Endothelial cell (in vitro differentiated cells): Measurements from ENCODE around the gene IFT122. TPM values are rescaled to one million over a fixed set of nuclear protein-coding genes. Genes with fewer than 3 reads are reported as not detected.
"Not testable (repeated sequence)": the region's sequence is repeated elsewhere in the genome, so short reads cannot be mapped to it uniquely, and the experiment has no call there.

Experiments
- DNase-seq: peaks from one replicate; pipeline ENCODE4 v3.0.0; 2021; ENCODE audit warnings: low spot score
- H3K27ac Mint-ChIP-seq: one replicate; pipeline ENCODE4 v1.8.0; 2021; ENCODE audit warnings: mixed read lengths, inconsistent platforms; ENCODE audit not compliant: unreplicated experiment
- H3K27me3 Mint-ChIP-seq: one replicate; pipeline ENCODE4 v1.8.0; 2021; ENCODE audit warnings: mild to moderate bottlenecking, moderate library complexity, mixed read lengths, inconsistent platforms; ENCODE audit not compliant: unreplicated experiment
- H3K36me3 Mint-ChIP-seq: one replicate; pipeline ENCODE4 v1.8.0; 2021; ENCODE audit warnings: mild to moderate bottlenecking, low read depth, mixed read lengths, inconsistent platforms; ENCODE audit not compliant: unreplicated experiment
- H3K4me1 Mint-ChIP-seq: one replicate; pipeline ENCODE4 v1.8.0; 2021; ENCODE audit warnings: mild to moderate bottlenecking, mixed read lengths, inconsistent platforms; ENCODE audit not compliant: unreplicated experiment
- H3K4me3 Mint-ChIP-seq: one replicate; pipeline ENCODE4 v1.8.0; 2021; ENCODE audit warnings: mild to moderate bottlenecking, mixed read lengths, inconsistent platforms; ENCODE audit not compliant: unreplicated experiment
- H3K9me3 Mint-ChIP-seq: one replicate; pipeline ENCODE4 v1.8.0; 2021; ENCODE audit warnings: mixed read lengths, inconsistent platforms; ENCODE audit not compliant: unreplicated experiment
- total RNA-seq: library from RNA; stranded (reverse); fragmentation: NEBNext Ultra II Directional; extraction: Animal tissue kit (Norgen Biotek cat#: 25700); gene quantifications from one replicate; pipeline ENCODE4 v1.2.1, GENCODE V29; 2021; ENCODE audit not compliant: unreplicated experiment
- TF ChIP-seq, protein P1 (sequence below): fragments of 200-600 bp; sonication (generic); IDR thresholded peaks from one replicate; pipeline ENCODE4 v1.5.0; 2021; ENCODE audit warnings: antibody characterized with exemption; ENCODE audit not compliant: unreplicated experiment

IFT122 gene
- total RNA-seq, 1 donor from 2014 or later, result 25.1 TPM

DNA sequence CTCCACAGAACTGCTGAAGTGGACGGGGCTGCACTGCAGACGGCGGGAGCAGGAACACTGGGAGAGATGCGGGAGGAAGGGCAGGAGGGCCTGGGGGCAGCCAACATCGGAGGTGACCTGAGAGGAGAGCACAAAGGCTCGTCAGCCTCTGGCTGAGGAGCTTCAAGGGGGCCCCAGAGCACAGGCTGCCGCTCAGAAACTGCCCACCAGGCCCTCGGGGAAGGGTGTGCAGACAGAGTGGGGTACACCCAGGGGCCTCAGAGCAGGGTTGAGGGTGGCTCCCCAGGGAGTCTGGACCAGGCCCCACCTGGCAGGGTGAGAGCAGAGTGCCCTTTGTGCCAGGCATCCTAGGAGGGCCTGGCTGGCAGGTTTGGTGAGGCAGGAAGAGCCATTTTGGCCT, 73.7 kb downstream of the IFT122 start:
- H3K9me3 Mint-ChIP-seq, result no peaks in the 10 kb centered on the region
- TF ChIP-seq, protein P1, sequence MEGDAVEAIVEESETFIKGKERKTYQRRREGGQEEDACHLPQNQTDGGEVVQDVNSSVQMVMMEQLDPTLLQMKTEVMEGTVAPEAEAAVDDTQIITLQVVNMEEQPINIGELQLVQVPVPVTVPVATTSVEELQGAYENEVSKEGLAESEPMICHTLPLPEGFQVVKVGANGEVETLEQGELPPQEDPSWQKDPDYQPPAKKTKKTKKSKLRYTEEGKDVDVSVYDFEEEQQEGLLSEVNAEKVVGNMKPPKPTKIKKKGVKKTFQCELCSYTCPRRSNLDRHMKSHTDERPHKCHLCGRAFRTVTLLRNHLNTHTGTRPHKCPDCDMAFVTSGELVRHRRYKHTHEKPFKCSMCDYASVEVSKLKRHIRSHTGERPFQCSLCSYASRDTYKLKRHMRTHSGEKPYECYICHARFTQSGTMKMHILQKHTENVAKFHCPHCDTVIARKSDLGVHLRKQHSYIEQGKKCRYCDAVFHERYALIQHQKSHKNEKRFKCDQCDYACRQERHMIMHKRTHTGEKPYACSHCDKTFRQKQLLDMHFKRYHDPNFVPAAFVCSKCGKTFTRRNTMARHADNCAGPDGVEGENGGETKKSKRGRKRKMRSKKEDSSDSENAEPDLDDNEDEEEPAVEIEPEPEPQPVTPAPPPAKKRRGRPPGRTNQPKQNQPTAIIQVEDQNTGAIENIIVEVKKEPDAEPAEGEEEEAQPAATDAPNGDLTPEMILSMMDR, result no peak
- H3K4me3 Mint-ChIP-seq, result no peak overlapping the region
- peaks cover 32% of the 10 kb centered on the region for H3K36me3 Mint-ChIP-seq
- no peak for DNase-seq
- peaks cover 24% of the 10 kb centered on the region for H3K27me3 Mint-ChIP-seq
- peaks cover 29% of the 10 kb centered on the region for H3K4me1 Mint-ChIP-seq
- H3K27ac Mint-ChIP-seq, result no peak overlapping the region

DNA sequence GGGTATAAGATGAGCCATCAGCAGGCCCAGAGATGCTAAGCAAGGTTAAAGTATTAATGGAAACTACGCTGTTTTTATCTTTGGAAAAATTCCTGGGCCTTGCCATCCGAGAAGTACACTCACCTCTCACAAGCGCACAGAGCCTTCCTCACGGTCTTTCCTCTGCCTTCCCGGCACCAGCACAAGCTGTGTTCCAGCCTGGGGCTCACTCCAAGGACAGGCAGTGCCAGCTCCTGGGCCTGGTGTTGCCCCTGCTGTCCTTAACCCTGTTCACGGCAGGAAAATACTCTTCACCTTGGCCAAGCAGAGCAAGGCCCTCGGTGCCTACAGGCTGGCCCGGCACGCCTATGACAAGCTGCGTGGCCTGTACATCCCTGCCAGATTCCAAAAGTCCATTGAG, 74.1 kb downstream of the IFT122 start:
- DNase-seq, result no peak
- H3K4me3 Mint-ChIP-seq, result no peak overlapping the region
- TF ChIP-seq, protein P1, result no peak
- H3K27ac Mint-ChIP-seq, result no peak overlapping the region
- no peaks in the 10 kb centered on the region for H3K9me3 Mint-ChIP-seq
- H3K36me3 Mint-ChIP-seq, result peaks cover 32% of the 10 kb centered on the region
- H3K27me3 Mint-ChIP-seq, result peaks cover 24% of the 10 kb centered on the region
- H3K4me1 Mint-ChIP-seq, result peaks cover 29% of the 10 kb centered on the region

DNA sequence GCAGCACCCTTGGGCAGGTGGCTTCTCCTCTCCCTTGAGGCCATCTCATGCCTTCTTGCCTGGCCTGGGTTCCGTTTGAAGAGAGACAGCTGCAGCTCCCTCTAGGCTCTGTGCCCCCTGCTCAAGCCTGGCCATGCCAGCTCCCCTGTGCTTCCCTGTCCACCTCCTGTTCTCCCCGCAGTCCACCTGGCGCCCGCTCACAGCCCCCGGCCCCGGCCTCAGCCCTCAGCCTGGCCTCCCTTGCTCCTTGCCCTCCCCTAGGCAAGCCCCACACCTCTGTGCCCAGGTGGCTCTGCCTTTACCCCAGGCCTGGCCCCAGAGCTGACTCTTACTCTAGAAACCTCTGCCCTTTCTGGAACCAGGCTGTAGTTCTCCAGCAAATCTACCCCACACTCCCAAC, 74.5 kb downstream of the IFT122 start:
- TF ChIP-seq, protein P1, result no peak
- DNase-seq, result no peak
- Mint-ChIP-seq H3K4me3 (no peak overlapping the region), H3K4me1 (peaks cover 29% of the 10 kb centered on the region), H3K9me3 (no peaks in the 10 kb centered on the region), H3K27me3 (peaks cover 25% of the 10 kb centered on the region), H3K27ac (no peak overlapping the region), H3K36me3 (peaks cover 33% of the 10 kb centered on the region)

DNA sequence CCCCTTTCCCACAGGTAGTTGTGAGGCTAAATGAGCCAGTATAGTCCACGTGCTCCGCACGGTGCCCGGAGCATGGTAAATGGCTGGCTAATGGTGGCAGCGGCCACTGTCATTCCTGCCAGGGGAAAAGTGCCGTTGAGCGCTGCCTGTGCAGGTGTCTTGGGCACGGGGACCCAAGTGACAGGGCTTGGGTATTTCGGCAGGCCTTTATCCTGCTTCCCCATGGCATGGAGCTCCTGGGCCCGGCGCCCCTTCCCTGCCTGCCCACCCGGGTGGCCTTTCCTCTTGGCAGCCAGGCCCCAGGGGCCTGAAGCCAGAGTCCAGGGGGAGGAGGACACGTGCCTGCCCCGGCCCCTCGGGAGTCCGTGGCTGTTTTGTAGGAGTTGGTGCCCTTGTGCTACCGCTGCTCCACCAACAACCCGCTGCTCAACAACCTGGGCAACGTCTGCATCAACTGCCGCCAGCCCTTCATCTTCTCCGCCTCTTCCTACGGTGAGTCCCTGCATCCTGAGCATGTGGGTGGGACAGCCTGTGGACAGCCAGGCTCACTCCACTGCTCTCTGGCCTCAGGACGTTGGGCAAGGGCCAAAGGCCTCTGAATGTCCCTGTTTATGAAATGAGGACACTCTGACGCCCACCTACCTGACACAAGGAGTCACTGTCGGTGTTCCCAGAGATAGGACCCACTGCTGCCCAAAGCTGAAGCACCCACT, 75.2 kb downstream of the IFT122 start:
- not testable (repeated sequence) for H3K4me3 Mint-ChIP-seq, H3K27ac Mint-ChIP-seq, H3K9me3 Mint-ChIP-seq, DNase-seq
- Mint-ChIP-seq H3K36me3 (peaks cover 40% of the 10 kb centered on the region), H3K4me1 (peaks cover 29% of the 10 kb centered on the region), H3K27me3 (peaks cover 27% of the 10 kb centered on the region)

DNA sequence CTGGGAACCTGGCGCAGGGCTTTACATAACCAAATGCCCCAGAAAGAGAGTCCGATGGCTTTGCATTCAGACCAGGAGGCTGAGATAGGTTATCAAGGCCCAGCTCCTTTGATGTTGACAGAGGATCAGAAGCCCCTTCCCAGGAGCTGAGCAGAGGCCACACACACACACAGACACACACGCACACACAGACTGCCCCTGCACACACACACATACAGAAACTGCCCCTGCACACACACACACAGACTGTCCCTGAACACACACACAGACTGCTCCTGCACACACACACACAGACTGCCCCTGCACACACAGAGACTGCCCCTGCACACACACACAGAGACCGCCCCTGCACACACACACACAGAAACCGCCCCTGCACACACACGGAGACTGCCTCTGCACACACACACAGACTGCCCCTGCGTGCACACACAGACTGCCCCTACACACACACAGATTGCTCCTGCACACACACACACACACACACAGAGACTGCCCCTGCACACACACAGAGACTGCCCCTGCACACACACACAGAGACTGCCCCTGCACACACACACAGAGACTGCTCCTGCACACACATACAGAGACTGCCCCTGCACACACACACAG, 75.9 kb downstream of the IFT122 start:
- peak overlapping the region; percentile 30 for H3K27ac Mint-ChIP-seq

DNA sequence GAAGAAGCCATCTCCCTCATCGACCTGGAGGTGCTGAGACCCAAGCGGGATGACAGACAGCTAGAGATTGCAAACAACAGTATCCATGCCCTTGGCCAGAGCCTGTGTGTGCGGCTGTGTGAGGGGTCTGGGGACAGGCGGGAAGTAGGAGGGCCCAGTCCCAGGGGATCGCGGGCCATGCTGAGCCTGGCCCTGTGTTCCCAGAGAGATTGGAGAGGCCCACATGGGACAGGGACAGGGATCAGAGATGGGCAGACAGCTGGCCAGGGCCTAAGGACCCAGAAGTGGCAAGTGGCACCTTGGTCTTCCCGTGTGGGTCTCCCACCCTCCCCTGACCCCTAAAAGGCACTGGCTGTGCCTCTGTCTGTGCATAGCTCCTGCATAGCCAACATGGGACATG, 77.5 kb downstream of the IFT122 start:
- Mint-ChIP-seq H3K9me3 (no peaks in the 10 kb centered on the region), H3K36me3 (peaks cover 33% of the 10 kb centered on the region), H3K4me3 (no peak overlapping the region), H3K4me1 (peaks cover 20% of the 10 kb centered on the region), H3K27ac (no peak overlapping the region), H3K27me3 (peaks cover 30% of the 10 kb centered on the region)
- DNase-seq, result no peak
- TF ChIP-seq, protein P1, result no peak

More for the DNA sequence above, 75.9 kb downstream of the IFT122 start:
- not testable (repeated sequence) for H3K9me3 Mint-ChIP-seq, DNase-seq
- peaks cover 25% of the 10 kb centered on the region for H3K27me3 Mint-ChIP-seq
- peaks cover 41% of the 10 kb centered on the region for H3K36me3 Mint-ChIP-seq
- H3K4me1 Mint-ChIP-seq, result peaks cover 26% of the 10 kb centered on the region
- H3K4me3 Mint-ChIP-seq, result peak overlapping the region; percentile 86
